ENCODE measurements around the gene PLCD1.
"Not testable (repeated sequence)": the region's sequence is repeated elsewhere in the genome, so short reads cannot be mapped to it uniquely, and the experiment has no call there.

Gene PLCD1

DNA sequence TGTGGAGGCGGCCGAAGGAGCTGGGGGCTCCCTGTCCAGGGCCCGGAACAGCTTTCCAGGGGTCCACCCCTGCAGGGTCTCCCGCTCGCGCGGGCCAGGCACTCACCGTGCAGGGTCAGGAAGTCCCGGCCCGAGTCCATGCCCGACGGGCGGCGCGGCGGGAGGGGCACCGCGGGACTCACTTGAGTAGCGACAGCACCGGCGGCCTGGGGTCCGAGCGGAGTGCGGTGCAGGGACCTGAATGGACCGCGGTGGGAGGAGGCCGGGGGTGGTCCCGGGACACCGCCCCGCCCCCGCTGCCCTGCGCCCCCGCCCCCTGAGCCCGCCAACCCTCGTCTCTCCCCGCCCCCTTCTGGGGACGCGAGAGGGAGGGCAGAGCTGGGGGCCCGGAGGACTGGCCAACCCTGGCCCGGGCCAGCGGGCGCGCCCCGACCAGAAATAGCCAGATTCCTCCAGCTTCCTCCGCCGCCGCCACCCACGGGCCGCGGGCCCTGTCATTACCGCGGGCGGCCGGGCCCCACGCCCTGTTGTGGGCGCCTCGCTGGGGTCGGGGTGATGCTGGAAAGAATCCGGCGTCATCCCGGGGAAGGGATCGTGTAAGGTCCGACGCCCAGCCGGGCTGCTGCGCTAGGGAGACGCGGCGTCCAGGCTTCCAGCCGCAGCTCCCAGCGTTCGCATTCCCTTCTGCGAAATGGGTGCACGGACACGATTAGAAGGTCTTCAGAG is at the start of gene PLCD1:
PLCD1 (minus strand) TSS at position 243 of the 726 bp plus-strand sequence; CDS start at position 140, 103 bp downstream.
- DNase-seq = peak; percentile 23

GRCh38 chr3:38077073-38077472 is 47.6 kb upstream of the PLCD1 start:
- not testable (repeated sequence) for DNase-seq

DNA sequence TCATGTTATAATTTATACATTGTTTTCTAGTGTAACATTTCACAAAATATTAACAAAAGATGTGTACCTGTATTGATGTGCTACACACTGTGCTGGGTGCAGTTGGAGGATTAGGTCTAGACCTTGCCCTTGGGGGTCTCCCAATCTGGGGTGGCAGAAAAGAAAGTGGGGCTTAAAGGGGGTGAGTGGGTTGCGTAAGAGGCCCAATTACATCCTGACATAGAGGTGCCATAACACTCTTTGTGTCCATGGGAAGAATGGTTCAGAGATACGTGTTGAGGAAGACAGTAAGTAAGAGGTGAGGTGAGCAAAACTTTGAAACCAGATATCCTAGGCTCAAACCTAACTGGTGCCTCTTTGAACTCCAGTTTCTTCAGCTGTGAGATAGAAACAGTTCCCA is 40.6 kb upstream of the PLCD1 start:
- no peak for DNase-seq

DNA sequence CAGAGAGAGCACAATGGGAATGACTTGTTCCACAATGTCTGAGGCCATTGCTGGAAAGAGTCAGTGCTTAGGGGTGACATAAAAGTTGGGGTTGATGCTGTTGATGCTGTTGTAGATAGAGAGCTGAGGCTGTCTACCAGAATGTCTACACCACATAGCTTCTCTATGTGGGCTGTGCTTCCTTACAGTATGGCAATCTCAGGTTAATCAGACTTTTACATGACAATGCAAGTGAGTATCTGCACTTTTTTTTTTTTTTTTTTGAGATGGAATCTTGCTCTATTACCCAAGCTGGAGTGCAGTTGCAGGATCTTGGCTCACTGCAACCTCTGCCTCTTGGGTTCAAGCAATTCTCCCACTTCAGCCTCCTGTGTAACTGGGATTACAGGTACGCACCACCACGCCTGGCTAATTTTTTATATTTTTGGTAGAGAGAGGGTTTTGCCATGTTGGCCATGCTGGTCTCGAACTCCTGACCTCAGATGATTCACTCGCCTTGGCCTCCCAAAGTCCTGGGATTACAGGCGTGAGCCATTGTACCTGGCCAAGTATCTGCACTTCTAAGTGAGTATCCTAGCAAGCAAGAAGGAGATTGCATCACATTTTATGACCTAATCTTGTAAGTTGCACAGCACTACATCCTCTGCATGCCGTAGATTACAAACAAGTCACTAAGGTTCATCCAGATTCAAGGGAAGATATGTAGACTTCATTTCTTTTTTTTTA is 38.2 kb upstream of the PLCD1 start:
- DNase-seq = no peak

DNA sequence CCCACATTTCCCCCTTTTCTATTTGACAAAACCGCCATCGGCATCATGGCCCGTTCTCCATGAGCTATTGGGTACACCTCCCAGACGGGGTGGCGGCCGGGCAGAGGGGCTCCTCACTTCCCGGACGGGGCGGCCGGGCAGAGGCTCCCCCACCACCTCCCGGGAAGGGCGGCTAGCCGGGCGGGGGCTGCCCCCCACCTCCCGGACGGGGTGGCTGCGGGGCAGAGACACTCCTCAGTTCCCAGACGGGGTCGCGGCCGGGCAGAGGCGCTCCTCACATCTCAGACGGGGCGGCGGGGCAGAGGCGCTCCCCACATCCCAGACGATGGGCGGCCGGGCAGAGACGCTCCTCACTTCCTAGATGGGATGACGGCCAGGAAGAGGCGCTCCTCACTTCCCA is 35.0 kb upstream of the PLCD1 start:
- not testable (repeated sequence) for DNase-seq

DNA sequence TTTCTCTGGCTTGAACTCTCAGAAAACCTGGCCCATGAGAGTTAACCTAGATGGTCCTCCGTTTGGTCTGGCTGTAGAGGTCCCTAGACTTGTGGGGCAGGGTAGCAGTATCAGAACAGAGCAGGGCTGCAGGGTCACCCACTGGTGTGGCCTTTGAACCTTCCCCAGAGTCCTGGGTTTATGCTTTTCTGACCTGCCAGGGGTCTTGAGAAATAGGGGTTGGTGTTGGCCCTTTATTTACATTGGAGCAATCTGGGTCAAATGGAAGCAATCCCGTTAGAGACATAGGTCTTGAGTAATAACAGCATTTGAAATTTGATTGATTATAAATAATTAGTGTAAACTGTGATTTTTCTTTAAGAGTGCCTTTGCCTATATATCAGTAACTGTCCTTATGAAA is 33.4 kb upstream of the PLCD1 start:
- DNase-seq = no peak

GRCh38 chr3:38059591-38059990 is 30.1 kb upstream of the PLCD1 start:
- DNase-seq = no peak

- DNase-seq = no peak
Measured at GRCh38 chr3:38059148-38059547, 29.7 kb upstream of the PLCD1 start.

- DNase-seq = no peak
Measured at GRCh38 chr3:38054499-38055001, 25.1 kb upstream of the PLCD1 start.

DNA sequence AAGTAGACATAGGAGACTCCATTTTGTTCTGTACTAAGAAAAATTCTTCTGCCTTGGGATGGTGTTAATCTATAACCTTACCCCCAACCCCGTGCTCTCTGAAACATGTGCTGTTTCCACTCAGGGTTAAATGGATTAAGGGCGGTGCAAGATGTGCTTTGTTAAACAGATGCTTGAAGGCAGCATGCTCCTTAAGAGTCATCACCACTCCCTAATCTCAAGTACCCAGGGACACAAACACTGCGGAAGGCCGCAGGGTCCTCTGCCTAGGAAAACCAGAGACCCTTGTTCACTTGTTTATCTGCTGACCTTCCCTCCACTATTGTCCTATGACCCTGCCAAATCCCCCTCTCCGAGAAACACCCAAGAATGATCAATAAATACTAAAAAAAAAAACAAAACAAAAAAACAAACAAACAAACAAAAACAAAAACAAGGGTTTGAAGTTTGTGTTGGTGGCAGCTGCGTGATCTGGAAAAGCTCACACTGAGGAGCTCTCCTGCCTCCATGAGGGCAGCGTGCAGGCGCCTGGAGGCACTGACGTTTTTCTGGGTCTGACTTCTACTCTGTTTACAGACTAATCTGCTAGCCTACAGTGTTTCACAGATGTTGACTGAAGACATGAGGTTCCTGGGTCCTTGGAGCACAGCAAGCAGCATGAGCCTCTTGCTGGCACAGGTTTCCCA is 24.5 kb upstream of the PLCD1 start:
- not testable (repeated sequence) for DNase-seq

DNA sequence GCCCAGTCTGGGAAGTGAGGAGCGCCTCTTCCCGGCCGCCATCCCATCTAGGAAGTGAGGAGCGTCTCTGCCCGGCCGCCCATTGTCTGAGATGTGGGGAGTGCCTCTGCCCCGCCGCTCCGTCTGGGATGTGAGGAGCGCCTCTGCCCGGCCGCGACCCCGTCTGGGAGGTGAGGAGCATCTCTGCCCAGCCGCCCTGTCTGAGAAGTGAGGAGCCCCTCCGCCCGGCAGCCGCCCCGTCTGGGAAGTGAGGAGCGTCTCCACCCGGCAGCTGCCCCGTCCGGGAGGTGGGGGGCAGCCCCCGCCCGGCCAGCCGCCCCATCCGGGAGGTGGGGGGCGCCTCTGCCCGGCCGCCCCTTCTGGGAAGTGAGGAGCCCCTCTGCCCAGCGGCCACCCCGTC is 23.8 kb upstream of the PLCD1 start:
- DNase-seq = not testable (repeated sequence)

- DNase-seq = no peak
Measured at GRCh38 chr3:38051131-38051530, 21.7 kb upstream of the PLCD1 start.

DNA sequence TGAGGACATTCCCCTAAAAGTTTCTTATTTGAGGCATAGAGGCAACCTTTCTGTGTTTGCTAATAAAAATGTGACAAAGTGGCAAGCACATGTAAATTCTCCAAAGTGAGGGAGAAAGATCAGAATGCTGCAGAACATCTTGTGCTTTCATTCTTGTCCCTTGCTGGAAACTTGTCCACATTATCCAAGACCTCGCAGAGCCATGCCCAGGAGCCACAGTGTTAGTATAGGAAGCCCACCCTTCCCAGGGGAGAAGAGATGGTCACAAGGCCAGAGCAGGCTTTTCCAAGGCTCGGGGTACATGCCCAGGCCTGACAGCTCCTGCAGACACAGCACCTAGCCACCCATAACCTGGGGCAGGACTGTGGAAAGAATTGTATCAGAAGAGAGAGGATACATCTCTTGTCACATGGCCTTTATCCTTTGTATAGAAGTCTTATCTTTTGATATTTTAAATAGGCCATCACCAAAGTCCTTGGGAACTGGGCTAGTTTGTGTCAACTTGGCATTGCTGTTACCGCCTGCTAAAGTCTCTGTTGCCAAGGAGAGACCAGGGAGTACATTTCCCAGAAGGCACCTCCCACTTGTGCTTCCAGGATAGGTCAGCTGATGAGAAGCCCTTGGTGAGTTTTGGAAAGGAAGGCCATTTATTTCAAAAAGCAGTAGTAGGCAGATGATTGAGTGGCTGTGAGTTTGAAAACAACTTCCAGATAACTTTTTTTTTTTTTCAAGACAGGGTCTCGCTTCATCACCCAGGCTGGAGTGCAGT is 20.1 kb upstream of the PLCD1 start:
- no peak for DNase-seq

GRCh38 chr3:38047896-38048295 is 18.5 kb upstream of the PLCD1 start:
- DNase-seq = no peak

- DNase-seq = no peak
Measured at GRCh38 chr3:38046821-38047220, 17.4 kb upstream of the PLCD1 start.

DNA sequence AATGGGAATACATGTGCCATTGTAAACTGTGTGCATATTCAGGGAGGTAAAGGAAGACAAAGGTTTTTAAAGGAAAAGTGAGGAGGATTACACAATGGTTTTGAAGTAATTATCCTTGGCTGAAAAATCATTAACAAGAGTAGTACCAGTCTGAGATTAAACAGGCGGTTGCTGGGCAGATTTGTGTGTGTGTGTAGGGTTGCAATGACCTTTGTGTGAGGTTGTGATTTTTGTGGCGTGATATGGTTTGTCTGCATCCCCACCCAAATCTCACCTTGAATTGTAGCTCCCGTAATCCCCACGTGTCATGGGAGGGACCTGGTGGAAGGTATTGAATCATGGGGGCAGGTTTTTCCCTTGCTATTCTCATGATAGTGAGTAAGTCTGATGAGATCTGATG is 16.6 kb upstream of the PLCD1 start:
- DNase-seq = no peak

- no peak for DNase-seq
Measured at GRCh38 chr3:38043486-38043885, 14.0 kb upstream of the PLCD1 start.

DNA sequence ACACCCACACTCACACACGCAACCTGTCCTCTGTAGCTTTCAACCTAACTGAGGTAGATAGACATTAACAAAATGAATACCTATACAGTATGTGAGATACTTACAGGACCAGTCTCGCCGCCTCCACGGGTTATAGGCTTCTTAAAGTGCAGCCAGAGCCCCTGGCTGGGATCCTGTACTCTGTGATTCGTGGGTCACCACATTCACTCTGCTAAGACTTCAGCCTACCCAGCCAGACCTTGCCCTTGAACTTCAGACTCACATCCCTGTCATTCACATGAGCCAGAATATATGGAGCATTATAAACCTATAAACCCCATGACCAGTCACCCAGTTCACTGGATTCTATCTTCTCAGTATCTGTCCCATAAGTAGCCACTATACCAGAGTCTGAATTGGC is 11.0 kb upstream of the PLCD1 start:
- no peak for DNase-seq

DNA sequence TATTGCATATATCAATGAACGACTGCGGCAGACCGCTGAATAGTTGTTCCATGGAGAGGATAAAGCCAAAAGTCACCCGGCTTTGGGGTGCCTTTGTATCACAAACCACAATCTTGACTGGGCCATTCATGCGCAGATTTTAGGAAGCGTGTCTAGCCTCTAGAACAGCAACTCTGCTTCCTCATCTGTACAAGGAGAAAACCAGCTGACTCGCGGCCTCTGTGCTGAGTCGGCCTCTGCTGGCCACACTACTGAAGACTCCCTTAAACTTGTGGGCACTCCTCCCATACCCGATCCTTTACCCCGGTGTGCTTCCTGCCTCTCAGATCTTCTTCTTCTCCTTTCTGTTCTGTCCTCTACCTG is 10.4 kb upstream of the PLCD1 start:
- peak; percentile 34 for DNase-seq

GRCh38 chr3:38039101-38039898 is 9.9 kb upstream of the PLCD1 start, which contains the start of gene DLEC1:
DLEC1 (plus strand) TSS chr3:38039208; CDS start chr3:38039226, 18 bp downstream.
- peak; percentile 80 for DNase-seq

DNA sequence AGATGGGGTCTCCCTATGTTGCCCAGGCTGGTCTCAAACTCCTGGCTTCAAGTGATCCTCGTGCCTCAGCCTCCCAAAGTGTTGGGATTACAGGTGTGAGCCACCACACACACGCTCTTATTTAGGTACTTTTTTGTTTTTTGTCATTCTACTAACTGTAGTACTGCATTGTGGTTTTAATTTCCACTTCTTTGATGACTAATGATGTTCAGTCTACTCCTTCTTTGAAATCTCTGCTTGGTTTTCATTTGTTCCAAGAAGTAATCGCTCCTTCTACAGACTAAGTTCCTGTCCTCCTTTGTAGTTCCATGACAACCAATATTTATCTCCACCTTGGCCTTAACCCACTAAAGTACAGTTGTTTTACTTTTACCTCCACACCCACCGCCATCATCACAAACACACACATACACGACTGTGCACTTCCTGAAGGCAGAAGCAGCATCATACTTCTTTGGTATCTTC is 9.0 kb upstream of the PLCD1 start:
- DNase-seq = peak; percentile 48

- DNase-seq = no peak
Measured at GRCh38 chr3:38036906-38037305, 7.5 kb upstream of the PLCD1 start.
